ENCODE data around the gene ATRNL1.

DNA sequence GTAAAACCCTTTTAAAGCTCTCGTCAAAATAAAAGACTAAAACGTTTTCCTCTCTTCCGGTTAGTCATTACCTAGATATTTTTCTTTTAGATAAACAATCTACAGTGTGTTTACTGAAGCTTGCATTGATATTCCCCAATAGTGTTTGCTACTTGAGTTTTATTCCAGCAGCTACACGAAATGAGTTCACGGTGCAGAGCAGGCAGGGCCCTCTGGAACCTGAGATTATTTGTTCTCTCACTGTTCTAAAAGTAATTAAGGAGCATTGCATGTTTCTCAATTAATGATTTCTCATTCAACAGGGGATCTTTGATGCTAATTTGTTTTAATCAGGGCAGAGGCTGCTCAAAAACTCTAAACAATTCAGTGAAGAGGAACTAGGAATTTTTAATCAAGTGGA is 860.1 kb downstream of the ATRNL1 start:
- TF ChIP-seq, protein P1, sequence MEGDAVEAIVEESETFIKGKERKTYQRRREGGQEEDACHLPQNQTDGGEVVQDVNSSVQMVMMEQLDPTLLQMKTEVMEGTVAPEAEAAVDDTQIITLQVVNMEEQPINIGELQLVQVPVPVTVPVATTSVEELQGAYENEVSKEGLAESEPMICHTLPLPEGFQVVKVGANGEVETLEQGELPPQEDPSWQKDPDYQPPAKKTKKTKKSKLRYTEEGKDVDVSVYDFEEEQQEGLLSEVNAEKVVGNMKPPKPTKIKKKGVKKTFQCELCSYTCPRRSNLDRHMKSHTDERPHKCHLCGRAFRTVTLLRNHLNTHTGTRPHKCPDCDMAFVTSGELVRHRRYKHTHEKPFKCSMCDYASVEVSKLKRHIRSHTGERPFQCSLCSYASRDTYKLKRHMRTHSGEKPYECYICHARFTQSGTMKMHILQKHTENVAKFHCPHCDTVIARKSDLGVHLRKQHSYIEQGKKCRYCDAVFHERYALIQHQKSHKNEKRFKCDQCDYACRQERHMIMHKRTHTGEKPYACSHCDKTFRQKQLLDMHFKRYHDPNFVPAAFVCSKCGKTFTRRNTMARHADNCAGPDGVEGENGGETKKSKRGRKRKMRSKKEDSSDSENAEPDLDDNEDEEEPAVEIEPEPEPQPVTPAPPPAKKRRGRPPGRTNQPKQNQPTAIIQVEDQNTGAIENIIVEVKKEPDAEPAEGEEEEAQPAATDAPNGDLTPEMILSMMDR (IDR thresholded peaks at IDR 0.05 in 2 of 3, conservative IDR thresholded peaks at IDR 0.05 in 1 of 3; ENCODE audit: borderline replicate concordance in 1 of 3, insufficient read depth in 1 of 3, low read depth in 2 of 3, low read length in 2 of 3) = no peak
- TF ChIP-seq, protein P2, sequence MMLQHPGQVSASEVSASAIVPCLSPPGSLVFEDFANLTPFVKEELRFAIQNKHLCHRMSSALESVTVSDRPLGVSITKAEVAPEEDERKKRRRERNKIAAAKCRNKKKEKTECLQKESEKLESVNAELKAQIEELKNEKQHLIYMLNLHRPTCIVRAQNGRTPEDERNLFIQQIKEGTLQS (IDR thresholded peaks at IDR 0.05) = no peak
- TF ChIP-seq TCF7L2 (IDR thresholded peaks at IDR 0.05; ENCODE audit: borderline replicate concordance, extremely low read depth, insufficient read depth, insufficient read length) = no peak
- TF ChIP-seq, protein P3, sequence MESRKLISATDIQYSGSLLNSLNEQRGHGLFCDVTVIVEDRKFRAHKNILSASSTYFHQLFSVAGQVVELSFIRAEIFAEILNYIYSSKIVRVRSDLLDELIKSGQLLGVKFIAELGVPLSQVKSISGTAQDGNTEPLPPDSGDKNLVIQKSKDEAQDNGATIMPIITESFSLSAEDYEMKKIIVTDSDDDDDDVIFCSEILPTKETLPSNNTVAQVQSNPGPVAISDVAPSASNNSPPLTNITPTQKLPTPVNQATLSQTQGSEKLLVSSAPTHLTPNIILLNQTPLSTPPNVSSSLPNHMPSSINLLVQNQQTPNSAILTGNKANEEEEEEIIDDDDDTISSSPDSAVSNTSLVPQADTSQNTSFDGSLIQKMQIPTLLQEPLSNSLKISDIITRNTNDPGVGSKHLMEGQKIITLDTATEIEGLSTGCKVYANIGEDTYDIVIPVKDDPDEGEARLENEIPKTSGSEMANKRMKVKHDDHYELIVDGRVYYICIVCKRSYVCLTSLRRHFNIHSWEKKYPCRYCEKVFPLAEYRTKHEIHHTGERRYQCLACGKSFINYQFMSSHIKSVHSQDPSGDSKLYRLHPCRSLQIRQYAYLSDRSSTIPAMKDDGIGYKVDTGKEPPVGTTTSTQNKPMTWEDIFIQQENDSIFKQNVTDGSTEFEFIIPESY (IDR thresholded peaks at IDR 0.05; ENCODE audit: extremely low read depth, insufficient replicate concordance, low read length) = no peak
- no peak for TF ChIP-seq POLR2A (IDR thresholded peaks at IDR 0.05; ENCODE audit: borderline replicate concordance, extremely low read depth, insufficient read depth, insufficient read length)
- TF ChIP-seq YY1 (IDR thresholded peaks at IDR 0.05; ENCODE audit: extremely low read depth, insufficient replicate concordance, low read depth, low read length) = no peak
- no peak for TF ChIP-seq RAD21 (IDR thresholded peaks at IDR 0.05; ENCODE audit: low read depth)
